ENCODE results near the gene ACTR3C.
"Not testable (repeated sequence)": the region's sequence is repeated elsewhere in the genome, so short reads cannot be mapped to it uniquely, and the experiment has no call there.

The ACTR3C gene

DNA sequence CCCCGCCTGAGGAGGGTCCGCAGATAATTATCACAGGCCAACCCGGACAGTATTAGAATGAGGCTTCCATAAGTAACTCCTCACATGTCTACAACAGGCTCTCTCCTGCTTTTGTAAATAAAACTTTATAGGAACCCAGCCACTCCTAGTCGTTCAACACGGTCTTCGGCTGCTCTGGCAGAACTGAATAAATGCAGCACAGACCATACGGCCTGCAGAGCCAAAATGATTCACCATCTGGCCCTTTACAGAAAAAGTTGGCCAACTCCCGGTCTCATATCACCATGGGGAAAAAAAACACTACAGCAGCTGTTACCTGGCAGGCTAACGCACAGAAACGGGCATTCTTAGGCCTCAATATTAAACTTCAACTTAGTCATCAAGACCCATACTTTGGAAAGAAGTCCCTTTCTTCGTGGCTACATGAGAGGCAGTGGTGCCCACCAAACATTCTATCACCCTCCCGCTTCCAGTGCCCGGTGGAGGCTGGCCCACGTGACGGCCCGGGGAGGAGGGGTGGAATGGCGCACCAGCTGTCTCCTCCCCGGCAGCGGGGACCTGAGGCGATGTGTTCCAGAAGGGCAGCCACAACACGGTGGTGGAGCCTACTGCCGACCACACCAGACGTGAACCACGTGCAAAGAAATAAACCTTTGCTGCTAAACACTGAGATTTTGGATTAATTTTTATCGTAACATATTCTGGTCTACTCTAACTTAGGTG lies 41.5 kb downstream of the ACTR3C start:
- DNase-seq (ENCODE audit: low spot score) = not testable (repeated sequence)

DNA sequence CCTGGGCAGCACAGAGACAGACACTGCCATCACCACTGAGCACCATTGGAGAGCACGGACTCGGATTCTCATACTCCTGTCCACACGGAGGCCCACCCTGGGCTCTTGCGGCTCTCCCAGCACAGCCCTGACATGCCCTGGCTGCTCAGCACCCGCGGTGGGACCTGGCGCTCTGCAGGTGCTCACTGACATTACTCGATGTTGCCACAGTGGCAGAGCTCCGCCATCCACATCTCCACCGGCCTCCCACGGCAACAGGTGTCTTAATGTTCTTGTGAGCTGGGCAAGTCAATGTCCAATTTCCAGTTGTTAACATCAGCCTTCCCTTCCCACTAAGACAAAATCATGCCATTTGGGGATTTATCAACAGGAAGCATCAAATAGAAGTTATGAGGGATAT lies 45.0 kb downstream of the ACTR3C start:
- DNase-seq (ENCODE audit: low spot score) = not testable (repeated sequence)

DNA sequence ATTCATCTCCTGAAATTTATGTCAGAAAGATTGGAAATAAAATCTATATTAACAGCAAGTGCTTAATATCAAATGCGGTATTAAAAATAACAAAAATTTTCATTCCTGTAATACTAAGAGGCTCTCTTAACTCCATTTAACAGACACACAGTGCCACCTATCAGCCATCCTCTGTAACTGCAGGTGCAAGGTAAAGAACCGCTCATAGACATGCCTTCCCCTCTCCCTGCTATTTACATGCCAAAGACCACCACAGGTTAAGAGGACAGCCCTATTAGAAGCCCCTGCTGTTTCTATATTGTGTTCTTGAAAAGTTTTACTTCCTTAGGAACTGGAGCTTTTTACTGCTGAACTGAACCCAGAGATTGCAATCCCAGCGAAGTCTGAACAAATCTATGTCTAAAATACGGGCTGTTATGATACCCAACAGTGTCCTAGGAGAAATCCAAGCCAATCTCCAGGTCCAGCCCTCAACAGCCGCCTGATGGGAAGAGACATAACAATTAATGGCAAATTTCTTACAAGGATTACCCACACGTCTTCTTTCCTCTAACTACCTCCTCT lies 47.1 kb downstream of the ACTR3C start:
- DNase-seq (ENCODE audit: low spot score) = peak; percentile 48

DNA sequence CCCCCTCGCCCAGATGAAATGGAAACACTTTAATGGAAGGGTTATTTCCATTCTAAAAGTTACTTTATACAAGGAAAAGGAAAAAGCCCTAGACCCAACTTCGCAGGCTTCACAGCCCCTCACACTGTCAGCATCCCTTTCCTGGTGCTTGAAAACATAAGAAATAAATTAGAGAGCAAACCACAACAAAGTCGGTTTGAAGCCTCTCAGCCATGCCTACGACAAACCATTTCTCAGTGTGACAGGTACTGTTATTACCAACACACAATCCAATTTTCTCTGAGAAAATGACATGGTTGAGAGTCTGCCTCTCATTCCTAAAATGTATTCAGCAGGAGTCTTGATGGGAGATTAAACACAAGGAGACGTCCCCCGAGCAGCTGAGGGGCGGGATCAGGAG lies 51.4 kb downstream of the ACTR3C start:
- not testable (repeated sequence) for DNase-seq (ENCODE audit: low spot score)

- not testable (repeated sequence) for DNase-seq (ENCODE audit: low spot score)
Observed at GRCh38 chr7:150270101-150270824, 53.1 kb downstream of the ACTR3C start.

DNA sequence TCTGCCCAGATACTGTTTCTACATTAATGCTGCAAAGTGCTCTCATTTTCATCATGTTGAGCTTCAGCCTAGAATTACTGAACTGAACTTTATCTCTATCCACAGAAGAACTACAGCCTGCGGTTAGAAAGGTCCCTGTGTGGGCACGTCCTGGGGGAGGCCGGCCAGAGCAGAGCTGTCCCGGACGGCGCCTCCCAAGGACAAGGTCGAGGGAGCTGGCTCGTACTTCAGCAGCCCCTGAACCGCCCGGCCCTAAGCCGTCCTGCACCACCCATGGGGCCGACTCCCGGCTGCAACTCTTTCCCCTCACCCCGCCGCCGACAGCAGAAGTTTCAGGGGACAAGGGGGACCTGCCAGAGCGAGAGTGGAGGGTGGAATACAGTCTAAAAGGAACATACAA lies 54.5 kb downstream of the ACTR3C start:
- DNase-seq (ENCODE audit: low spot score) = not testable (repeated sequence)

- not testable (repeated sequence) for DNase-seq (ENCODE audit: low spot score)
Observed at GRCh38 chr7:150268287-150268686, 55.1 kb downstream of the ACTR3C start.

DNA sequence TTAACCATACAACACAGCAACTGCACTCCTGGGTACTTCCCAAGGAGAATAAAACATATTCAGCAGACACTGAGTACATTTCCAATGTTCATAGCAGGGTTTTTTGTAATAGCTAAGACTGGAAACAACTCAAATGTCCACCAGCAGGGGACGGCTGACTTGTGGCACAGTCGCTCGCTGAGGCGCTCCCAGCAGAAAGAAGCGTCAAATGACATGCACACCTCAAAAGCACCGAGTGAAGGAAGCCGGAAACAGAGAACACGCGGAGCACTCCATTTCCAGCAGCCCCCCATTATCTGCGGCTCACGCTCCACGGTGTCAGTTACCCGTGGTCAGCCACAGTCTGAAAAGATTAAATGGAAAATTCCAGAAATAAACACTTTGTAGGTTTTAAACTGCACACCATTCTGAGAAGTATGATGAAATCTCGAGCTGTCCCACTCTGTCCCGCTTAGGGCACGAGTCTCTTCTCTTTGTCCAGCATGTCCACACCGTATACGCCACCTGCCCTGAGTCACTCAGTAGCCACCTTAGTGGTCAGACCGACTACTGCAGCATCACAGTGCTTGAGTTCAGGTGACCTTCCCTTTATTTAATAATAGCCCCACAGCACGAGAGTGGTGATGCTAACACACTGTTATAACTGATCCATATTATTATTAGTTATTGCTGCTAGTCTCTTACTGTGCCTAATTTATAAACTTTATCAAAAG lies 56.2 kb downstream of the ACTR3C start:
- not testable (repeated sequence) for DNase-seq (ENCODE audit: low spot score)

DNA sequence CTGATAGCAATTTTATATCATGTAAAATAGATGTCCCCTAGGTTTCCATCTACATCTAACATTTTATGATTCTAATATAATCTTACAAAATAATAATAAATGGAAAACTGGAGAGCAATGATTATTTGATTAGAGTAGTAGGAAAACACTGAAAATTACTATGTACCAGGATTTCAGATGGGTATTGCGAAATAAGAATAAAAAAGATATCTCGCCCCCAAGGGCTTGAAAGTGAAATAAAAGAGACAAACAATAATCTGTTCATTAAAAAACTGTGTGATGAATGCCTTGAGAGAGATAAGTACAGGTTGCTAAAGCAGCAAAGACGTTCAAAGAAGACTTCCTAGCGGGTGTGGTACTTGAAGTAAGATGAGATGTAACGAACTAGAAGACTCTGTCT lies 60.7 kb downstream of the ACTR3C start:
- DNase-seq (ENCODE audit: low spot score) = not testable (repeated sequence)

DNA sequence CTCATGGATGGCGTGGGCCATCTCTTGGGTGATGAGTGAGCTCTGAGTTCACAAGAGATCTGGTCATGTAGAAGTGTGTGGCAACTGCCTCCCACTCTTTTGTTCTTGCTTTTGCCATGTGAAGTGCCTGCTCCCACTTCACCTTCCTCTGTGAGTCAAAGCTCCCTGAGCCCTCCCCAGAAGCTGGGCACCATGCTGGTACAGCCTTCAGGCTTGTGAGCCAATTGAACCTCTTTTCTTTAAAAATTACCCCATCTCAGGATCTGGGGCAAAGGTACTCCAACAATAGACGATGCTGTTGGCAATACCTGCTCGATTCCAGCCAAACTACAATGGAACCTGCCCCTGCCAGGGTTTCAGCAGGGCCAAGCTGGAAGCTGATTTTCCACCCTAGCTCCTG lies 75.6 kb downstream of the ACTR3C start:
- not testable (repeated sequence) for DNase-seq (ENCODE audit: low spot score)

DNA sequence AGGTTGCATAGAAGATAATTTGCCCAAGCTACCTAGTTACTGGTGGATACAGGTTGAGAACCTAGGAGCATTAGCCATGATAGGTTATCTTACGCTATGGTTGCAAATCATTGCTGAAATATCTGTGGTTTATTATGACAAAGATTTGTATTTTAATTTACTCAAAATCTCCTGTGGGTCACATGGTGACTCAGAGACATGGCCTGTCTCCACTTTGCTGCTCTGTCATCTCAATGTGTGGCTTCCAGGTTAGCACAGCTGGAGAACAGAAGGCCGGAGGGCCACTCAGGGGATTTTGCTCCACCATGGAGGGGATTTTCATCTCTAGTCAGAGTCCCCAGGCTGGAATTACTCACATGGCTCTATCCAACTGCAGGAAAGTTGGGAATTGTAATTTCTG lies 78.1 kb downstream of the ACTR3C start:
- not testable (repeated sequence) for DNase-seq (ENCODE audit: low spot score)

- not testable (repeated sequence) for DNase-seq (ENCODE audit: low spot score)
Observed at GRCh38 chr7:150242935-150243334, 80.4 kb downstream of the ACTR3C start.

- not testable (repeated sequence) for DNase-seq (ENCODE audit: low spot score)
Observed at GRCh38 chr7:150225444-150225843, 97.9 kb downstream of the ACTR3C start.

- peak; percentile 21 for DNase-seq (ENCODE audit: low spot score)
Observed at GRCh38 chr7:150222083-150222972, 101.0 kb downstream of the ACTR3C start.

- DNase-seq (ENCODE audit: low spot score) = not testable (repeated sequence)
Observed at GRCh38 chr7:150220673-150221181, 102.6 kb downstream of the ACTR3C start.

DNA sequence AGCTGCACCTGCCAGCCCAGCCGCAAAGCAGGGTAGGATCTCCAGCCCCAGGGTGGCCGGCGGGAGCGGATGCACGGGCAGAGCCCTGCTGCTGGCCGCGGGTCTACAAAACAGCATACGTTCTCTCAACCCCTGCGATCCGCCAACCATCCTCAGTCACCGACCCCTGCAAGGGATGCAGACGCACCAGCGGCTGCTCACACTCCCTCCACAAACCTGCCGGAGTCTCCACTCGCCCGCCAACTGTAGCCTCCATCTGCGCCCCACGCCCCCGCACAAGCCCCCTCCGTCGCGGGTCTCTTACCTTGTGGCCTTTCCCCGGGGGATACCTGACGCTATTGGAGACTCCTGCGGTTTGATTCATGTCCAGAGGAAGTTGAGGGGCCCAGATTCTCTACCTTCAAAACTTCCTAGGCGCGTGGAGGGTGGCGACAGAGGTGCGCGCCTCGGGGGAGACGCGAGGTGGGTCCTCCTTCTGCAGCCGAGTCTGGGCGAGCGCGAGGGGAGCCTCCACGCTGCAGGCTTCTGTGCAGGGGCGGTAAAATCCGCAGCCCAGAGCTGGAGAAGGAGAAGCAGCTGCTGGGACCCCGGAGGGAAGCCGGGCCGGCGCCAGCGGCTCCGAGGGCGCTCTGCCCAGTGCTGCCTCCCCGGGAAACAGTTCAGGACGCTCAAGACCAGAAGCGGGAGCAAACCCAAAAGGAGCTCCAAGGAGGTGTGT lies 103.2 kb downstream of the ACTR3C start:
- DNase-seq (ENCODE audit: low spot score) = not testable (repeated sequence)

DNA sequence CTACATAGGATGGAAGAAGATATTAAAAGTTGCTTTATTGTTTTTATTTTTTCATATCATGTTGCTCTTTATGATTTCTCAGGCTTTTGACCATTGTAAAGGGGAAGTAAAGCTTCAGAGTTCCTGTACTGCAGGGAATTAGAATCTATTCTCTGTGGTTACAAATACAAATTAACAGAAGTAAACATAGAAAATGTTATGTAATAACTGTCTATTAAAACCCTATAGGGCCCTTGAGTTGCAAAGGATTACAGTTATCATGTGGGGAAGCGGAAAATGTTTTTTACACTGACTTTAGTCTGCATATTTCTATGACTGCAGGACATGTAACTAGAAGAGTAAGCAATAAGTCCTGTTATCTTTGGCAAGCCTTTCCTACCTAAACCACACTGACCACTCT lies 116.5 kb downstream of the ACTR3C start:
- not testable (repeated sequence) for DNase-seq (ENCODE audit: low spot score)

- not testable (repeated sequence) for DNase-seq (ENCODE audit: low spot score)
Observed at GRCh38 chr7:150205866-150206265, 117.5 kb downstream of the ACTR3C start.

GRCh38 chr7:150204577-150204976 lies 118.8 kb downstream of the ACTR3C start:
- DNase-seq (ENCODE audit: low spot score) = not testable (repeated sequence)

GRCh38 chr7:150202894-150203293 lies 120.5 kb downstream of the ACTR3C start:
- DNase-seq (ENCODE audit: low spot score) = not testable (repeated sequence)

All from pons (tissue), 1 donor.